Measurements from ENCODE around the gene RPL13. TPM values are rescaled to one million over a fixed set of nuclear protein-coding genes. Genes with fewer than 3 reads are reported as not detected.

The RPL13 gene
- total RNA-seq, 1 donor from 2014 or later, result 2,013 TPM

- Mint-ChIP-seq H3K36me3 (ENCODE audit: low read depth) (no peaks in the 10 kb centered on the region), H3K4me1 (peaks cover 14% of the 10 kb centered on the region), H3K27me3 (ENCODE audit: low read depth) (no peaks in the 10 kb centered on the region), H3K27ac (ENCODE audit: unreplicated experiment) (no peak overlapping the region), H3K9me3 (no peaks in the 10 kb centered on the region), H3K4me3 (no peak overlapping the region)
- no peak for DNase-seq (ENCODE audit: low read depth, low spot score)
- no peak for TF ChIP-seq CTCF (conservative IDR thresholded peaks at IDR 0.05)
Observed at GRCh38 chr16:89600427-89600826, 39.9 kb downstream of the RPL13 start.

GRCh38 chr16:89600956-89601355 lies 40.5 kb downstream of the RPL13 start:
- Mint-ChIP-seq H3K36me3 (ENCODE audit: low read depth) (no peaks in the 10 kb centered on the region), H3K9me3 (no peaks in the 10 kb centered on the region), H3K27ac (ENCODE audit: unreplicated experiment) (no peak overlapping the region), H3K4me1 (peaks cover 14% of the 10 kb centered on the region), H3K4me3 (no peak overlapping the region), H3K27me3 (ENCODE audit: low read depth) (no peaks in the 10 kb centered on the region)
- no peak for DNase-seq (ENCODE audit: low read depth, low spot score)
- no peak for TF ChIP-seq CTCF (conservative IDR thresholded peaks at IDR 0.05)

- Mint-ChIP-seq H3K4me3 (no peak overlapping the region), H3K9me3 (no peaks in the 10 kb centered on the region), H3K27me3 (ENCODE audit: low read depth) (no peaks in the 10 kb centered on the region), H3K4me1 (peaks cover 14% of the 10 kb centered on the region), H3K36me3 (ENCODE audit: low read depth) (no peaks in the 10 kb centered on the region), H3K27ac (ENCODE audit: unreplicated experiment) (no peak overlapping the region)
- TF ChIP-seq CTCF (conservative IDR thresholded peaks at IDR 0.05), result no peak
- no peak for DNase-seq (ENCODE audit: low read depth, low spot score)
Observed at GRCh38 chr16:89601906-89602272, 41.4 kb downstream of the RPL13 start.

GRCh38 chr16:89602273-89602951 lies 41.9 kb downstream of the RPL13 start:
- Mint-ChIP-seq H3K27me3 (ENCODE audit: low read depth) (no peaks in the 10 kb centered on the region), H3K9me3 (no peaks in the 10 kb centered on the region), H3K4me3 (no peak overlapping the region), H3K36me3 (ENCODE audit: low read depth) (no peaks in the 10 kb centered on the region), H3K27ac (ENCODE audit: unreplicated experiment) (no peak overlapping the region), H3K4me1 (peaks cover 14% of the 10 kb centered on the region)
- DNase-seq (ENCODE audit: low read depth, low spot score), result peak; percentile 65
- no peak for TF ChIP-seq CTCF (conservative IDR thresholded peaks at IDR 0.05)

- Mint-ChIP-seq H3K4me3 (peak overlapping the region; percentile 36), H3K27me3 (ENCODE audit: low read depth) (no peaks in the 10 kb centered on the region), H3K36me3 (ENCODE audit: low read depth) (no peaks in the 10 kb centered on the region), H3K27ac (ENCODE audit: unreplicated experiment) (no peak overlapping the region), H3K9me3 (no peaks in the 10 kb centered on the region), H3K4me1 (peaks cover 14% of the 10 kb centered on the region)
- no peak for DNase-seq (ENCODE audit: low read depth, low spot score)
- TF ChIP-seq CTCF (conservative IDR thresholded peaks at IDR 0.05), result no peak
Observed at GRCh38 chr16:89602952-89603590, 42.6 kb downstream of the RPL13 start.
